Measurements from ENCODE around the gene WAS.
"Not testable (repeated sequence)": the region's sequence is repeated elsewhere in the genome, so short reads cannot be mapped to it uniquely, and the experiment has no call there.

WAS gene

DNA sequence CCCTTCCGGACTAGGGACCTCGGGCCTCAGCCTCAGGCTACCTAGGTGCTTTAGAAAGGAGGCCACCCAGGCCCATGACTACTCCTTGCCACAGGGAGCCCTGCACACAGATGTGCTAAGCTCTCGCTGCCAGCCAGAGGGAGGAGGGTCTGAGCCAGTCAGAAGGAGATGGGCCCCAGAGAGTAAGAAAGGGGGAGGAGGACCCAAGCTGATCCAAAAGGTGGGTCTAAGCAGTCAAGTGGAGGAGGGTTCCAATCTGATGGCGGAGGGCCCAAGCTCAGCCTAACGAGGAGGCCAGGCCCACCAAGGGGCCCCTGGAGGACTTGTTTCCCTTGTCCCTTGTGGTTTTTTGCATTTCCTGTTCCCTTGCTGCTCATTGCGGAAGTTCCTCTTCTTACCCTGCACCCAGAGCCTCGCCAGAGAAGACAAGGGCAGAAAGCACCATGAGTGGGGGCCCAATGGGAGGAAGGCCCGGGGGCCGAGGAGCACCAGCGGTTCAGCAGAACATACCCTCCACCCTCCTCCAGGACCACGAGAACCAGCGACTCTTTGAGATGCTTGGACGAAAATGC lies at the start of gene WAS:
TSS of gene WAS (plus strand) at position 389 of the 572 bp plus-strand sequence. CDS start at position 444, 55 bp downstream.
- TF ChIP-seq, protein P1, sequence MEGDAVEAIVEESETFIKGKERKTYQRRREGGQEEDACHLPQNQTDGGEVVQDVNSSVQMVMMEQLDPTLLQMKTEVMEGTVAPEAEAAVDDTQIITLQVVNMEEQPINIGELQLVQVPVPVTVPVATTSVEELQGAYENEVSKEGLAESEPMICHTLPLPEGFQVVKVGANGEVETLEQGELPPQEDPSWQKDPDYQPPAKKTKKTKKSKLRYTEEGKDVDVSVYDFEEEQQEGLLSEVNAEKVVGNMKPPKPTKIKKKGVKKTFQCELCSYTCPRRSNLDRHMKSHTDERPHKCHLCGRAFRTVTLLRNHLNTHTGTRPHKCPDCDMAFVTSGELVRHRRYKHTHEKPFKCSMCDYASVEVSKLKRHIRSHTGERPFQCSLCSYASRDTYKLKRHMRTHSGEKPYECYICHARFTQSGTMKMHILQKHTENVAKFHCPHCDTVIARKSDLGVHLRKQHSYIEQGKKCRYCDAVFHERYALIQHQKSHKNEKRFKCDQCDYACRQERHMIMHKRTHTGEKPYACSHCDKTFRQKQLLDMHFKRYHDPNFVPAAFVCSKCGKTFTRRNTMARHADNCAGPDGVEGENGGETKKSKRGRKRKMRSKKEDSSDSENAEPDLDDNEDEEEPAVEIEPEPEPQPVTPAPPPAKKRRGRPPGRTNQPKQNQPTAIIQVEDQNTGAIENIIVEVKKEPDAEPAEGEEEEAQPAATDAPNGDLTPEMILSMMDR (IDR thresholded peaks at IDR 0.05; ENCODE audit: low read depth, low read length) = no peak
- DNase-seq (ENCODE audit: low read depth in 2 of 2) = no peak

DNA sequence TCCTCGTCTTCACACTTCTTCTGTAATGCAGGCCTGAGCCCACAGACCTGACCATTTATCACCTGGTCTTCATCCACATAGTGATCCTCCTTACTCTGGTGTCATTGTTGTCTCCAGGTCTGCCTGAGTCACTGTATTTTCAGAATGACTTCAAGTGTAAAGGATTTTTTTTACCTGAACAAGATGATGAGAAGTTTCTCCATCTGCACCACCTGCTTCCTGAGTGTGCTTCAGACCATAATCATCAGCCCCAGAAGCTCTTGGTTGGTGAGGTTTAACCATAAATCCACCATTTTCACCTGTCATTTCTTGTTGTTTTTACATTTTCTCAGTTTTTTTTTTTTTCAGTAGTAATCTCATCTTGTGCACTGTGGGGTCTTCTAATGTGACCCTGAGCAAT lies 47.3 kb upstream of the WAS start:
- no peak overlapping the region for H3K4me3 ChIP-seq (replicated peaks in 1 of 2; ENCODE audit: low read depth in 2 of 2, low read length in 2 of 2)
- TF ChIP-seq, protein P1 (IDR thresholded peaks at IDR 0.05; ENCODE audit: low read depth, low read length) = no peak
- DNase-seq (ENCODE audit: low read depth in 2 of 2) = no peak

More for the DNA sequence above, at the start of gene WAS:
- H3K4me3 ChIP-seq (replicated peaks in 1 of 2; ENCODE audit: low read depth in 2 of 2, low read length in 2 of 2) = no peak within 1 kb of the TSS

DNA sequence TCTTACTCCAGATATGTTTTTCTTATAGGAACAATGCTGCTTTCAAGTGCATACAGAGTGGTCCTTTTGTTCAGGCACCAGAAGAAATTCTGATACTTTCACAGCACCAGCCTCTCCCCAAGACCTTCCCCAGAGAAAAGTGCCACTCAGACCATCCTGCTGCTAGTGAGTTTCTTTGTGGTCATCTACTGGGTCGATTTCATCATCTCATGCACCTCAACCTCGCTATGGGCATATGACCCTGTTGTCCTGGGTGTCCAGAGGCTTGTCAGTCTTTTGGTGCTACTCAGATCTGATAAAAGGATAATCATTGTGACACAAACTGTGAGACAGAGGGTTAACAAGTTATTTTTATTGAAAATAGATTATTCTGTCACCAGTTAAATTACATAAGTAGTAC lies 46.8 kb upstream of the WAS start:
- no peak for DNase-seq (ENCODE audit: low read depth in 2 of 2)
- TF ChIP-seq, protein P1 (IDR thresholded peaks at IDR 0.05; ENCODE audit: low read depth, low read length) = no peak
- H3K4me3 ChIP-seq (replicated peaks in 1 of 2; ENCODE audit: low read depth in 2 of 2, low read length in 2 of 2) = no peak overlapping the region

DNA sequence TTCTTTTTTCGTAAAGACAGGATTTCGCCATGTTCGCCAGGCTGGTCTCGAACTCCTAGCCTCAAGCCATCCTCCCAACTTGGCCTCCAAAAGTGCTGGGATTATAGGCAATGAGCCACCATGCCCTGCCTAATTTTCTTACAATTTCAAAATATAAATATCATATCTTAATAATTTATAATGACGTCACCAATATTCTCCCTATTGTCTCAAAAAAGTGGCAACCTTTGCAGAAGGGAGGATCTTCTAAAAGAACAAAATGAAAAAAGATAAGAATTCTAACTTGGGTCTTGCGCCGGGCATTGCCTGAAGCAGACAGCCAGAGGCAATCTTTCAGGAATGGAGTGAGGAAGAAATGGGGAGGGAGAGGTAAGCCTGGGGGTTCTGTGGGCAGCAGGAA lies 37.9 kb upstream of the WAS start:
- TF ChIP-seq, protein P1 (IDR thresholded peaks at IDR 0.05; ENCODE audit: low read depth, low read length) = no peak
- DNase-seq (ENCODE audit: low read depth in 2 of 2) = no peak
- H3K4me3 ChIP-seq (replicated peaks in 1 of 2; ENCODE audit: low read depth in 2 of 2, low read length in 2 of 2) = no peak overlapping the region

DNA sequence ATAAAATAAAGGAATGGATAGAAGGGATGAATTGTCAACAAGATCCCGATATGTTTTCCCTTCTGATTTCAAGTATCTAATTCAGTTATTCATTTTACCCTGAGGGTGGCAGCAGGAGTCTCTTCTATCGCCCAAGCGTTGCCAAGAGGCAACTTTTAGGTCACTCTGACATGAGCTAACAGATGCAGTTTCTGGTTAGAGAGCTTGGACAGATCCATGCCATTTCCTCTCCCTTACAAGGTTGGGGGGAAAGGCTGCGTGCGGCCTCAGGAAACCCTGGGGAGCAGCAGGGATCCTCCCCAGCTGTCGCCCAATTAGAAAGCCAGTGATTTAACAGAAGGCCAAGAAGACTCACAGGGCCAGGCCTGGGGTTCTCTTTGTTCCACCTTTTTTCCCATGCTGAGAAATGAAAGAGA lies 35.3 kb upstream of the WAS start:
- TF ChIP-seq, protein P1 (IDR thresholded peaks at IDR 0.05; ENCODE audit: low read depth, low read length) = no peak
- no peak overlapping the region for H3K4me3 ChIP-seq (replicated peaks in 1 of 2; ENCODE audit: low read depth in 2 of 2, low read length in 2 of 2)
- peak; percentile 64 to 77 for DNase-seq (ENCODE audit: low read depth in 2 of 2)

DNA sequence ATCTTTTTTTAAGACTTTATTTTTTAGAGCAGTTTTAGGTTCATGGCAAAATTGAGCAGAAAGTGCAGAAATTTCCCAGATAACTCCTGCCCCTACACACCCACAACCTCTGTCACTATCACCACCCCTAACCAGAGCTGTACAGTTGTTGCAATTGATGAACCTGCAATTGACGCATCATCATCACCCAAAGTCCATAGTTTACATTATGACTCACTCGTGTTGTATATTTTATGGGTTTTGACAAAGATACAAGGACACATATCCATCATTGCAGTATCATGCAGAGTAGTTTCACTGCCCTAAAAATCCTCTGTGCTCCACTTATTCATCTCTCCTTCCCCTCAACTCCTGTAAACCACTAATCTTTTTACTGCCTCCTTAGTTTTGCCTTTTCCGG lies 34.5 kb upstream of the WAS start:
- TF ChIP-seq, protein P1 (IDR thresholded peaks at IDR 0.05; ENCODE audit: low read depth, low read length) = no peak
- no peak for DNase-seq (ENCODE audit: low read depth in 2 of 2)
- H3K4me3 ChIP-seq (replicated peaks in 1 of 2; ENCODE audit: low read depth in 2 of 2, low read length in 2 of 2) = no peak overlapping the region

DNA sequence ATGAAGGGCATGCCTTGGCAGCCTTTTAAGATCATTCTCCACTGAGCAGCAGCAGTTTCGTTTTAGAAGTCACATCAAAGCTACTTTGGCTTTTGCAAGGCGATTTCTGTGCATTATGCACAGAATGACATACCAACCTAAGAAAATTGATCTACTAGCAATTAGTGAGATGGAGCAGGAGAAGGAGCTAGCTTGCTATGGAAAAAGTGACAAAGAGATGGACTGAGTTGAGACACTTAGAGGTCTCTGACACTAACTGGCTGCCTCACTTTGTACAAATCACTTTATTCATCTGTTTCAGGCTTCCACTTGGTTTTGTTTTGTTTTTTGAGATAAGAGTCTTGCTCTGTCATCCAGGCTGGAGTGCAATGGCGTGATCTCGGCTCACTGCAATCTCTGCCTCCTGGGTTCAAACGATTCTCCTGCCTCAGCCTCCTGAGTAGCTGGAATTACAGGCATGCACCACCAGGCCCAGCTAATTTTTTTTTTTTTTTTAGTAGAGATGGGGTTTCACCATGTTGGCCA lies 31.5 kb upstream of the WAS start:
- DNase-seq (ENCODE audit: low read depth in 2 of 2); H3K4me3 ChIP-seq (replicated peaks in 1 of 2; ENCODE audit: low read depth in 2 of 2, low read length in 2 of 2): not testable (repeated sequence)

DNA sequence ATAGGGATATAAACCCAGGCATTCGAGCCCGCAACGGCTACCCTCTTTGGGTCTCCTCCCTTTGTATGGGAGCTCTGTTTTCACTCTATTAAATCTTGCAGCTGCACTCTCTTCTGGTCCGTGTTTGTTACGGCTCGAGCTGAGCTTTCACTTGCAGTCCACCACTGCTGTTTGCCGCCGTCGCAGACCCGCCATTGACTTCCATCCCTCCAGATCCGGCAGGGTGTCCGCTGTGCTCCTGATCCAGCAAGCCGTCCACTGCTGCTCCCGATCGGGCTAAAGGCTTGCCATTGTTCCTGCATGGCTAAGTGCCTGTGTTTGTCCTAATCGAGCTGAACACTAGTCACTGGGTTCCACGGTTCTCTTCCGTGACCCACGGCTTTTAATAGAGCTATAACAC lies 28.9 kb upstream of the WAS start:
- DNase-seq (ENCODE audit: low read depth in 2 of 2); H3K4me3 ChIP-seq (replicated peaks in 1 of 2; ENCODE audit: low read depth in 2 of 2, low read length in 2 of 2): not testable (repeated sequence)

DNA sequence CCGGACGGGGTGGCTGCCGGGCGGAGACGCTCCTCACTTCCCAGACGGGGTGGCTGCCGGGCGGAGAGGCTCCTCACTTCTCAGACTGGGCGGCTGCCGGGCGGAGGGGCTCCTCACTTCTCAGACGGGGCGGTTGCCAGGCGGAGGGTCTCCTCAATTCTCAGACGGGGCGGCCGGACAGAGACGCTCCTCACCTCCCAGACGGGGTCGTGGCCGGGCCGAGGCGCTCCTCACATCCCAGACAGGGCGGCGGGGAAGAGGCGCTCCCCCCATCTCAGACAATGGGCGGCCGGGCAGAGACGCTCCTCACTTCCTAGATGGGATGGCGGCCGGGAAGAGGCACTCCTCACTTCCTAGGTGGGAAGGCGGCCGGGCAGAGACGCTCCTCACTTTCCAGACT lies 23.9 kb upstream of the WAS start:
- DNase-seq (ENCODE audit: low read depth in 2 of 2); H3K4me3 ChIP-seq (replicated peaks in 1 of 2; ENCODE audit: low read depth in 2 of 2, low read length in 2 of 2): not testable (repeated sequence)

All from cardiac fibroblast (primary cell).